H1 (cell line): ENCODE results near the gene SLC2A1. TPM values are rescaled to one million over a fixed set of nuclear protein-coding genes. Genes with fewer than 3 reads are reported as not detected.

Source experiments
- CTCF ChIP-seq, 3 experiments: IDR thresholded peaks; 1 replicate in 2 of 3; 2 replicates in 1 of 3; pipeline versions ENCODE4 v1.5.1 to v1.6.1; 2011; ENCODE audit warnings: low read length in 3 of 3, mild to moderate bottlenecking in 3 of 3, inconsistent platforms in 2 of 3, low read depth in 1 of 3, moderate library complexity in 1 of 3; ENCODE audit not compliant: insufficient read depth in 1 of 3; ENCODE audit errors: control extremely low read depth in 1 of 3
- EP300 ChIP-seq, 2 experiments: IDR thresholded peaks; 1 replicate in 1 of 2; 2 replicates in 1 of 2; pipeline ENCODE4 v1.6.1; 2011 to 2012; ENCODE audit warnings: low read depth in 2 of 2, low read length in 2 of 2, mild to moderate bottlenecking in 2 of 2, borderline replicate concordance in 1 of 2, inconsistent platforms in 1 of 2, moderate library complexity in 1 of 2
- JUND ChIP-seq: IDR thresholded peaks from 2 replicates; pipeline ENCODE4 v1.6.1; 2011; ENCODE audit warnings: mild to moderate bottlenecking, improper control_type of control experiment, low read length
- KDM4A ChIP-seq: IDR thresholded peaks from one replicate; pipeline ENCODE4 v1.7.1; 2012; ENCODE audit warnings: low read depth, mild to moderate bottlenecking, moderate library complexity, low read length, inconsistent platforms; ENCODE audit not compliant: severe bottlenecking
- KDM5A ChIP-seq: fragments of 200-600 bp; IDR thresholded peaks from 2 replicates; pipeline ENCODE4 v1.7.1; 2012; ENCODE audit warnings: mild to moderate bottlenecking, low read length, inconsistent platforms, mixed read lengths
- MAFK ChIP-seq: IDR thresholded peaks from 2 replicates; pipeline ENCODE4 v1.6.1; 2012; ENCODE audit warnings: low read depth, mild to moderate bottlenecking, improper control_type of control experiment, low read length
- POLR2A ChIP-seq, 2 experiments: IDR thresholded peaks; 1 replicate in 1 of 2; 2 replicates in 1 of 2; pipeline ENCODE4 v1.6.1; 2011; ENCODE audit warnings: low read depth in 2 of 2, low read length in 2 of 2, mild to moderate bottlenecking in 2 of 2; ENCODE audit errors: control extremely low read depth in 1 of 2
- SP1 ChIP-seq: IDR thresholded peaks from 2 replicates; pipeline ENCODE4 v1.6.1; 2011; ENCODE audit warnings: low read depth, low read length
- TEAD4 ChIP-seq: IDR thresholded peaks from 2 replicates; pipeline ENCODE4 v1.6.1; 2012; ENCODE audit warnings: low read depth, low read length, inconsistent platforms, mixed read lengths
- polyA plus RNA-seq, 7 experiments: library from polyadenylated mRNA; depleted of rRNA in 3 of 7; stranded (reverse) in 5 of 7; unstranded in 2 of 7; fragments of >200 nt in 5 of 7; fragments of 200-250 nt in 2 of 7; gene quantifications; 1 replicate in 5 of 7; 2 replicates in 1 of 7; 4 replicates in 1 of 7; pipeline versions ENCODE4 v1.2.1 to v1.2.3, GENCODE V29; 2011 to 2013; ENCODE audit warnings: missing spikeins in 2 of 7, mixed read lengths in 2 of 7
- total RNA-seq: library from RNA; stranded (reverse); fragmentation: NEBNext Ultra II Directional; extraction: Animal tissue kit (Norgen Biotek cat#: 25700); gene quantifications from 2 replicates; pipeline ENCODE4 v1.2.1, GENCODE V29; 2021
- TF ChIP-seq, protein P1 (sequence below): fragments of 300-600 bp; sonication (generic); IDR thresholded peaks from 2 replicates; pipeline ENCODE4 v1.7.1; 2012; ENCODE audit warnings: low read length, moderate library complexity, mild to moderate bottlenecking, inconsistent platforms; ENCODE audit not compliant: insufficient replicate concordance

SLC2A1 gene
- total and polyA plus RNA-seq, 2 of the 8 experiments (the other 6 are each of a cell fraction or from before 2014, with no cell fraction given) = 230 to 308 TPM

GRCh38 chr1:42928859-42929258 is 29.8 kb downstream of the SLC2A1 start (continued):
- TF ChIP-seq, protein P1, sequence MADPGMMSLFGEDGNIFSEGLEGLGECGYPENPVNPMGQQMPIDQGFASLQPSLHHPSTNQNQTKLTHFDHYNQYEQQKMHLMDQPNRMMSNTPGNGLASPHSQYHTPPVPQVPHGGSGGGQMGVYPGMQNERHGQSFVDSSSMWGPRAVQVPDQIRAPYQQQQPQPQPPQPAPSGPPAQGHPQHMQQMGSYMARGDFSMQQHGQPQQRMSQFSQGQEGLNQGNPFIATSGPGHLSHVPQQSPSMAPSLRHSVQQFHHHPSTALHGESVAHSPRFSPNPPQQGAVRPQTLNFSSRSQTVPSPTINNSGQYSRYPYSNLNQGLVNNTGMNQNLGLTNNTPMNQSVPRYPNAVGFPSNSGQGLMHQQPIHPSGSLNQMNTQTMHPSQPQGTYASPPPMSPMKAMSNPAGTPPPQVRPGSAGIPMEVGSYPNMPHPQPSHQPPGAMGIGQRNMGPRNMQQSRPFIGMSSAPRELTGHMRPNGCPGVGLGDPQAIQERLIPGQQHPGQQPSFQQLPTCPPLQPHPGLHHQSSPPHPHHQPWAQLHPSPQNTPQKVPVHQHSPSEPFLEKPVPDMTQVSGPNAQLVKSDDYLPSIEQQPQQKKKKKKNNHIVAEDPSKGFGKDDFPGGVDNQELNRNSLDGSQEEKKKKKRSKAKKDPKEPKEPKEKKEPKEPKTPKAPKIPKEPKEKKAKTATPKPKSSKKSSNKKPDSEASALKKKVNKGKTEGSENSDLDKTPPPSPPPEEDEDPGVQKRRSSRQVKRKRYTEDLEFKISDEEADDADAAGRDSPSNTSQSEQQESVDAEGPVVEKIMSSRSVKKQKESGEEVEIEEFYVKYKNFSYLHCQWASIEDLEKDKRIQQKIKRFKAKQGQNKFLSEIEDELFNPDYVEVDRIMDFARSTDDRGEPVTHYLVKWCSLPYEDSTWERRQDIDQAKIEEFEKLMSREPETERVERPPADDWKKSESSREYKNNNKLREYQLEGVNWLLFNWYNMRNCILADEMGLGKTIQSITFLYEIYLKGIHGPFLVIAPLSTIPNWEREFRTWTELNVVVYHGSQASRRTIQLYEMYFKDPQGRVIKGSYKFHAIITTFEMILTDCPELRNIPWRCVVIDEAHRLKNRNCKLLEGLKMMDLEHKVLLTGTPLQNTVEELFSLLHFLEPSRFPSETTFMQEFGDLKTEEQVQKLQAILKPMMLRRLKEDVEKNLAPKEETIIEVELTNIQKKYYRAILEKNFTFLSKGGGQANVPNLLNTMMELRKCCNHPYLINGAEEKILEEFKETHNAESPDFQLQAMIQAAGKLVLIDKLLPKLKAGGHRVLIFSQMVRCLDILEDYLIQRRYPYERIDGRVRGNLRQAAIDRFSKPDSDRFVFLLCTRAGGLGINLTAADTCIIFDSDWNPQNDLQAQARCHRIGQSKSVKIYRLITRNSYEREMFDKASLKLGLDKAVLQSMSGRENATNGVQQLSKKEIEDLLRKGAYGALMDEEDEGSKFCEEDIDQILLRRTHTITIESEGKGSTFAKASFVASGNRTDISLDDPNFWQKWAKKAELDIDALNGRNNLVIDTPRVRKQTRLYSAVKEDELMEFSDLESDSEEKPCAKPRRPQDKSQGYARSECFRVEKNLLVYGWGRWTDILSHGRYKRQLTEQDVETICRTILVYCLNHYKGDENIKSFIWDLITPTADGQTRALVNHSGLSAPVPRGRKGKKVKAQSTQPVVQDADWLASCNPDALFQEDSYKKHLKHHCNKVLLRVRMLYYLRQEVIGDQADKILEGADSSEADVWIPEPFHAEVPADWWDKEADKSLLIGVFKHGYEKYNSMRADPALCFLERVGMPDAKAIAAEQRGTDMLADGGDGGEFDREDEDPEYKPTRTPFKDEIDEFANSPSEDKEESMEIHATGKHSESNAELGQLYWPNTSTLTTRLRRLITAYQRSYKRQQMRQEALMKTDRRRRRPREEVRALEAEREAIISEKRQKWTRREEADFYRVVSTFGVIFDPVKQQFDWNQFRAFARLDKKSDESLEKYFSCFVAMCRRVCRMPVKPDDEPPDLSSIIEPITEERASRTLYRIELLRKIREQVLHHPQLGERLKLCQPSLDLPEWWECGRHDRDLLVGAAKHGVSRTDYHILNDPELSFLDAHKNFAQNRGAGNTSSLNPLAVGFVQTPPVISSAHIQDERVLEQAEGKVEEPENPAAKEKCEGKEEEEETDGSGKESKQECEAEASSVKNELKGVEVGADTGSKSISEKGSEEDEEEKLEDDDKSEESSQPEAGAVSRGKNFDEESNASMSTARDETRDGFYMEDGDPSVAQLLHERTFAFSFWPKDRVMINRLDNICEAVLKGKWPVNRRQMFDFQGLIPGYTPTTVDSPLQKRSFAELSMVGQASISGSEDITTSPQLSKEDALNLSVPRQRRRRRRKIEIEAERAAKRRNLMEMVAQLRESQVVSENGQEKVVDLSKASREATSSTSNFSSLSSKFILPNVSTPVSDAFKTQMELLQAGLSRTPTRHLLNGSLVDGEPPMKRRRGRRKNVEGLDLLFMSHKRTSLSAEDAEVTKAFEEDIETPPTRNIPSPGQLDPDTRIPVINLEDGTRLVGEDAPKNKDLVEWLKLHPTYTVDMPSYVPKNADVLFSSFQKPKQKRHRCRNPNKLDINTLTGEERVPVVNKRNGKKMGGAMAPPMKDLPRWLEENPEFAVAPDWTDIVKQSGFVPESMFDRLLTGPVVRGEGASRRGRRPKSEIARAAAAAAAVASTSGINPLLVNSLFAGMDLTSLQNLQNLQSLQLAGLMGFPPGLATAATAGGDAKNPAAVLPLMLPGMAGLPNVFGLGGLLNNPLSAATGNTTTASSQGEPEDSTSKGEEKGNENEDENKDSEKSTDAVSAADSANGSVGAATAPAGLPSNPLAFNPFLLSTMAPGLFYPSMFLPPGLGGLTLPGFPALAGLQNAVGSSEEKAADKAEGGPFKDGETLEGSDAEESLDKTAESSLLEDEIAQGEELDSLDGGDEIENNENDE = no peak
- no peak; a peak in 1 of 3 replicates for TF ChIP-seq POLR2A (IDR thresholded peaks at IDR 0.05; ENCODE audit: control extremely low read depth in 1 of 2, low read depth in 2 of 2, low read length in 2 of 2)
- TF ChIP-seq KDM4A = no peak
- TF ChIP-seq SP1 = no peak
- TF ChIP-seq TEAD4 = no peak
- TF ChIP-seq JUND = no peak
- TF ChIP-seq EP300 (IDR thresholded peaks at IDR 0.05; ENCODE audit: borderline replicate concordance in 1 of 2, low read depth in 2 of 2, low read length in 2 of 2) = no peak
- TF ChIP-seq CTCF (IDR thresholded peaks at IDR 0.05; ENCODE audit: control extremely low read depth in 1 of 3, insufficient read depth in 1 of 3, low read depth in 1 of 3, low read length in 3 of 3) = no peak
- TF ChIP-seq MAFK = no peak
- no peak for TF ChIP-seq KDM5A
